Aorta (tissue), 4 donors: ENCODE results near the gene PEX7. TPM values are rescaled to one million over a fixed set of nuclear protein-coding genes. Genes with fewer than 3 reads are reported as not detected.

ENCODE experiments used
- polyA plus RNA-seq, 2 donors: library from polyadenylated mRNA; stranded (reverse); fragments of 200-250 nt; gene quantifications; one replicate each; pipeline ENCODE4 v1.2.3, GENCODE V29; 2013
- total RNA-seq, 2 donors: library from RNA; stranded (reverse); fragmentation: NEBNext Ultra II Directional; extraction: Animal tissue kit (Norgen Biotek cat#: 25700); gene quantifications; one replicate each; pipeline ENCODE4 v1.2.1, GENCODE V29; 2021
- donor health status: healthy with polysubstance abuse.
- donor health status: Bipolar disorder and iron deficiency.
- donor health status: DM: no; HTN: no; CAD: no.
- donor health status: DM: yes; HTN: yes; CAD: no.

The PEX7 gene
- total and polyA plus RNA-seq, 4 donors: 4.2 to 5.8 (median 5.2) TPM

Other genes starting within 250 kb of the PEX7 start
- gene MAP3K5, start 30.1 kb upstream of the PEX7 start, total RNA-seq: 10 to 100 TPM; 37.6 to 48.4 TPM
- gene MAP3K5, start 30.1 kb upstream of the PEX7 start, polyA plus RNA-seq: 10 to 100 TPM; 16.2 to 33.7 TPM
- not detected for gene SLC35D3, start 99.7 kb downstream of the PEX7 start, total RNA-seq
- gene SLC35D3, start 99.7 kb downstream of the PEX7 start, polyA plus RNA-seq: not detected
- gene IL20RA, start 222.4 kb downstream of the PEX7 start, total RNA-seq: under 1 TPM in 1 of 2 donors, not detected in 1; 0.39 TPM
- gene IL20RA, start 222.4 kb downstream of the PEX7 start, polyA plus RNA-seq: not detected